ENCODE measurements around the gene POLDIP2.

DNA sequence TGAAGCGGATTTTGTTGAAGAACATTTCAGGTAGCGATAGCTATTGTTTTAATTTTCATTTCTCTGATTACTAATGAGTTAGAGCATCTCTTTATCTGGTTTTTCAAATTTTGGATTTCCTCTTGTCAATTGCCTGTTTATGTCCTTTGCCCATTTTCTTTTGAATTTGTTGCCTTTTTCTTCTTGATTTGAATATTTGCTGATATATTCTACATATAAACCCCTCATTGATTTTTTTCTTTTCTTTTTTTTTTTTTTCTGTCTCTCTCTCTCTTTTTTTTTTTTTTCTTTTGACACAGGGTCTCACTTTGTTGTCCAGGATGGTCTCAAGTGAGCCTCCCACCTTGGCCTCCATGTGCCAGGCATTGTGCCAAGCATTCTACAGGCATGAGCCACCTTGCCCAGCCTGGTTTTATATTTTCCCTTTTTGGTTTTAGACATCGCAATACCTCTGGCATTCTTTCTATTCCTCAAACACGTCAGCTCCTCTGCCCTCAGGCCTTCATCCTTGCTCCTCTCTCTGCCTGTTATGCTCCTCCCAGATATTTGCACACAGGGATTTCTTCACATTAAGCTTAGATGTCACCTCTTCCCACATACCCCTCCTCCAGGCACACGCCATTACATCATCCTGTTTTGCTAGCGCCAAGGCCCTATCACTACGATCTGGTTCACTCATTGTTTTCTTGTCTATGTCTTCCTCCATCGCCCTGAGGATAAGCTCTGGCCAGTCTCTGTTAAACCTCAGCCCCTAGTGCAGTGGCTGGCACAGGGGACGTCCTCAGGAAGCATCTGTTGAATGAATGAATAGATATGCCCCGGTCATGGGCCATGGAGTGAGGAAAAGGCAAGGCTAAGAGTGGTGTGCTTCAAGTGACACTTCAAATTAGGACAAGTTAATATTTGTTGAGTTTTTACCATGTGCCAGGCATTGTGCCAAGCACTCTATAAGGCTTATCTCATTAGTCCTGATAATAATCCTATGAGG is 22.8 kb upstream of the POLDIP2 start:
- TF ChIP-seq, protein P1, sequence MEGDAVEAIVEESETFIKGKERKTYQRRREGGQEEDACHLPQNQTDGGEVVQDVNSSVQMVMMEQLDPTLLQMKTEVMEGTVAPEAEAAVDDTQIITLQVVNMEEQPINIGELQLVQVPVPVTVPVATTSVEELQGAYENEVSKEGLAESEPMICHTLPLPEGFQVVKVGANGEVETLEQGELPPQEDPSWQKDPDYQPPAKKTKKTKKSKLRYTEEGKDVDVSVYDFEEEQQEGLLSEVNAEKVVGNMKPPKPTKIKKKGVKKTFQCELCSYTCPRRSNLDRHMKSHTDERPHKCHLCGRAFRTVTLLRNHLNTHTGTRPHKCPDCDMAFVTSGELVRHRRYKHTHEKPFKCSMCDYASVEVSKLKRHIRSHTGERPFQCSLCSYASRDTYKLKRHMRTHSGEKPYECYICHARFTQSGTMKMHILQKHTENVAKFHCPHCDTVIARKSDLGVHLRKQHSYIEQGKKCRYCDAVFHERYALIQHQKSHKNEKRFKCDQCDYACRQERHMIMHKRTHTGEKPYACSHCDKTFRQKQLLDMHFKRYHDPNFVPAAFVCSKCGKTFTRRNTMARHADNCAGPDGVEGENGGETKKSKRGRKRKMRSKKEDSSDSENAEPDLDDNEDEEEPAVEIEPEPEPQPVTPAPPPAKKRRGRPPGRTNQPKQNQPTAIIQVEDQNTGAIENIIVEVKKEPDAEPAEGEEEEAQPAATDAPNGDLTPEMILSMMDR (IDR thresholded peaks at IDR 0.05; ENCODE audit: insufficient read depth, low read length): no peak
- TF ChIP-seq GABPA (IDR thresholded peaks at IDR 0.05; ENCODE audit: low read depth) (no peak), POLR2AphosphoS5 (IDR thresholded peaks at IDR 0.05; ENCODE audit: low read depth) (no peak), SPI1 (IDR thresholded peaks at IDR 0.05; ENCODE audit: borderline replicate concordance, low read depth) (no peak)
- TF ChIP-seq, protein P2, sequence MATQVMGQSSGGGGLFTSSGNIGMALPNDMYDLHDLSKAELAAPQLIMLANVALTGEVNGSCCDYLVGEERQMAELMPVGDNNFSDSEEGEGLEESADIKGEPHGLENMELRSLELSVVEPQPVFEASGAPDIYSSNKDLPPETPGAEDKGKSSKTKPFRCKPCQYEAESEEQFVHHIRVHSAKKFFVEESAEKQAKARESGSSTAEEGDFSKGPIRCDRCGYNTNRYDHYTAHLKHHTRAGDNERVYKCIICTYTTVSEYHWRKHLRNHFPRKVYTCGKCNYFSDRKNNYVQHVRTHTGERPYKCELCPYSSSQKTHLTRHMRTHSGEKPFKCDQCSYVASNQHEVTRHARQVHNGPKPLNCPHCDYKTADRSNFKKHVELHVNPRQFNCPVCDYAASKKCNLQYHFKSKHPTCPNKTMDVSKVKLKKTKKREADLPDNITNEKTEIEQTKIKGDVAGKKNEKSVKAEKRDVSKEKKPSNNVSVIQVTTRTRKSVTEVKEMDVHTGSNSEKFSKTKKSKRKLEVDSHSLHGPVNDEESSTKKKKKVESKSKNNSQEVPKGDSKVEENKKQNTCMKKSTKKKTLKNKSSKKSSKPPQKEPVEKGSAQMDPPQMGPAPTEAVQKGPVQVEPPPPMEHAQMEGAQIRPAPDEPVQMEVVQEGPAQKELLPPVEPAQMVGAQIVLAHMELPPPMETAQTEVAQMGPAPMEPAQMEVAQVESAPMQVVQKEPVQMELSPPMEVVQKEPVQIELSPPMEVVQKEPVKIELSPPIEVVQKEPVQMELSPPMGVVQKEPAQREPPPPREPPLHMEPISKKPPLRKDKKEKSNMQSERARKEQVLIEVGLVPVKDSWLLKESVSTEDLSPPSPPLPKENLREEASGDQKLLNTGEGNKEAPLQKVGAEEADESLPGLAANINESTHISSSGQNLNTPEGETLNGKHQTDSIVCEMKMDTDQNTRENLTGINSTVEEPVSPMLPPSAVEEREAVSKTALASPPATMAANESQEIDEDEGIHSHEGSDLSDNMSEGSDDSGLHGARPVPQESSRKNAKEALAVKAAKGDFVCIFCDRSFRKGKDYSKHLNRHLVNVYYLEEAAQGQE (IDR thresholded peaks at IDR 0.05; ENCODE audit: insufficient replicate concordance, low read depth): no peak
